Measurements from ENCODE around the gene CTSH. TPM values are rescaled to one million over a fixed set of nuclear protein-coding genes. Genes with fewer than 3 reads are reported as not detected.
"Not testable (repeated sequence)": the region's sequence is repeated elsewhere in the genome, so short reads cannot be mapped to it uniquely, and the experiment has no call there.

Gene CTSH
- polyA plus RNA-seq, 1 donor, result 38.3 TPM

DNA sequence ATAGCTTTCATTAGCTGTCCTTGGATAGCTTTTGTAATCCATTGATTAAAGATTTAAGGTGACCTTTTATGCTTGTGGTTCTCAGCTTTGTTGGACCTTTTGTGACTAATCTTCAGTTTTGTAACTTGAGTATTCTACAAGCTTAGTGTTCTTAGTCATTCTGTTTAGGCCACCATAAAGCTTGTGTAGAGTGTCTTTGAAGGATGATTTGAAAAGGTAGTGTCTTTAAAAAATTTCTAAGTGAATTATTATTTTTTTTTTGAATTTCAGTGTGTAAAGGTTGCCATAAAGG, 64.7 kb downstream of the CTSH start:
- DNase-seq, result no peak

GRCh38 chr15:78879517-78880241, 65.2 kb downstream of the CTSH start:
- DNase-seq, result no peak

- no peak for DNase-seq
Measured at GRCh38 chr15:78878356-78878755, 66.5 kb downstream of the CTSH start.

DNA sequence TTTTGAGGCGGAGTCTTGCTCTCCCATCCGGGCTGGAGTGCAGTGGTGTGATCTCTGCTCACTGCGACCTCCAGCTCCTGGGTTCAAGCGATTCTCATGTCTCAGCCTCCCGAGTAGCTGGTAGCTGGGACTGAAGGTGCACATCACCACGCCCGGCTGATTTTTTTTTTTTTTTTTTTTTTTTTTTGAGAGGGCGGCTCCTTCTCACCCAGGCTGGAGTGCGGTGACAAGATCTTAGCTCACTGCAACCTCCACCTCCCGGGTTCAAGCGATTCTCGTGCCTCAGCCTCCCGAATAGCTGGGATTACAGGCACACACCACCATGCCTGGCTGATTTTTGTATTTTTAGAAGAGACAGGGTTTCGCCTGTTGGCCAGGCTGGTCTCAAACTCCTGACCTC, 67.9 kb downstream of the CTSH start:
- not testable (repeated sequence) for DNase-seq

DNA sequence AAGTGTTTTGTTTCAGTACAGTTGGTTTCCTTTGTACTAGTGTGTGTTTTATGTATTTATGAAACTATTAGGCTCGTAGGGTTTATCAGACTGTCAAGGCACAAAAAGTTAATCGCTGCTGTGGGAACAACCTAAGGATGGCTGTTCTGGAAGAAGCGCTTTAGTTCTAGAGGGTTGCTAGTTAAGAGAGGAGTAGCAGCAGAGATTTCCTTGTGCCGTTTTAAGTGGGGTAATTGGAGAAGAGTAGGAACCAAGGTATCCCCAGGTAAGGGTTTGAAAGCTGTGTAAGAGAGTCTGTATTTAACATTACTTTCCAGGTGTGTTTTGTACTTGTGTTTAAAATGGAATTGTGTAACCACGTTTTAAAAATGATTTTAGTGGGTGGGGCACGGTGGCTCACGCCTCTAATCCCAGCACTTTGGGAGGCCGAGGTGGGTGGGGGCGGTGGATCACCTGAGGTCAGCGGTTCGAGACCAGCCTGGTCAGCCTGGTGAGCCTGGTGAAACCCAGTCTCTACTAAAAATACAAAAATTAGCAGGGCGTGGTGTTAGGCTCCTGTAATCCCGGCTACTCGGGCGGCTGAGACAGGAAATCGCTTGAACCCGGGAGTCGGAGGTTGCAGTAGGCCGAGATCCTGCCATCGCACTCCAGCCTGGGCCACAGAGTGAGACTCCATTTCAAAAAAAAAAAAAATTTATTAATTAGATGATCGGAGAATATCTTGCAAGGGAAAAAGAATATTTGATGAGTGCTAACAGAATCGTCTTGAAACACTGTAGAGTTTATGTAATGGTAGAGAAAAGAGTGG, 69.5 kb downstream of the CTSH start:
- no peak for DNase-seq

- peak; percentile 35 for DNase-seq
Measured at GRCh38 chr15:78873793-78874765, 70.8 kb downstream of the CTSH start.

- DNase-seq, result peak; percentile 86
Measured at GRCh38 chr15:78872972-78873792, 71.7 kb downstream of the CTSH start.

GRCh38 chr15:78872155-78872971, 72.5 kb downstream of the CTSH start, which contains the start of gene MORF4L1:
TSS of gene MORF4L1 (plus strand) at chr15:78872890. CDS start at chr15:78873018, 128 bp downstream.
- peak; percentile 99 for DNase-seq

GRCh38 chr15:78871483-78872127, 73.2 kb downstream of the CTSH start:
- DNase-seq, result not testable (repeated sequence)

Other genes starting within 250 kb of the CTSH start
- 19.9 TPM for gene ADAMTS7, start 133.6 kb downstream of the CTSH start, polyA plus RNA-seq (ENCODE audit: insufficient read length)
- gene MORF4L1, start 72.2 kb downstream of the CTSH start, polyA plus RNA-seq (ENCODE audit: insufficient read length), result 485 TPM
- 0.30 TPM for gene RASGRF1, start 145.7 kb upstream of the CTSH start, polyA plus RNA-seq (ENCODE audit: insufficient read length)